GM12878 (cell line): ENCODE results near the gene IREB2. TPM values are rescaled to one million over a fixed set of nuclear protein-coding genes. Genes with fewer than 3 reads are reported as not detected.

Experiments
- ATAC-seq: fragments of 200-7000 bp; cut with Tn5 transposase; 3 replicates; pipeline ENCODE4 v1.9.1; 2020; ENCODE audit warnings: mild to moderate bottlenecking, moderate library complexity
- BruUV-seq: library from RNA; stranded (reverse); fragments of 400-500 nt; replicated peaks from 2 replicates; lab custom pipeline; 2021; lab: Mats Ljungman, UMichigan
- CTCF ChIA-PET: fragments of 300-600 bp; sonication (Branson Sonifier 250); formaldehyde crosslinking; extraction: SDS; loops from one replicate; lab custom pipeline; 2021; ENCODE audit warnings: inconsistent platforms; lab: Yijun Ruan, JAX
- POLR2A ChIA-PET: fragments of 350-600 bp; formaldehyde crosslinking; extraction: SDS; loops from one replicate; lab custom pipeline; 2021; ENCODE audit warnings: inconsistent platforms; lab: Charles Lee
- RAD21 ChIA-PET: fragments of 300-600 bp; sonication (Branson Sonifier 250); formaldehyde crosslinking; loops from one replicate; lab custom pipeline; 2023; ENCODE audit warnings: antibody characterized with exemption; ENCODE audit not compliant: unreplicated experiment; lab: Charles Lee
- SMC1A ChIA-PET: fragments of 300-600 bp; sonication (Branson Sonifier 250); formaldehyde crosslinking; loops from one replicate; lab custom pipeline; 2023; ENCODE audit not compliant: unreplicated experiment, uncharacterized antibody; lab: Charles Lee
- DNase-seq: peaks from one replicate; pipeline ENCODE4 v3.0.0-alpha.2; 2011; ENCODE audit warnings: low read depth, low spot score
- FAIRE-seq: peaks from 3 replicates; lab custom pipeline; 2011; peaks lifted over from hg19 to GRCh38; lab: Jason Lieb, UNC
- H2AFZ ChIP-seq: 2 replicates; pipeline ENCODE4 v1.6.0; 2011; ENCODE audit warnings: low read depth, low read length, control low read depth; ENCODE audit not compliant: control insufficient read depth
- H3K27ac ChIP-seq: 2 replicates; pipeline ENCODE4 v1.5.1; 2011; ENCODE audit warnings: control low read depth; ENCODE audit not compliant: control insufficient read depth, insufficient read depth
- H3K27me3 ChIP-seq, 2 experiments: replicated peaks in 1 of 2; 2 replicates each; pipeline versions ENCODE4 v1.6.0 to v1.6.1; 2011; ENCODE audit warnings: low read length in 1 of 2; ENCODE audit not compliant: control insufficient read depth in 2 of 2, insufficient read depth in 2 of 2
- H3K36me3 ChIP-seq, 2 experiments: 2 replicates each; pipeline ENCODE4 v1.5.1; 2011; ENCODE audit warnings: low read length in 1 of 2; ENCODE audit not compliant: control insufficient read depth in 2 of 2, insufficient read depth in 2 of 2
- H3K4me1 ChIP-seq: 2 replicates; pipeline ENCODE4 v1.6.1; 2011; ENCODE audit warnings: mild to moderate bottlenecking, low read length, moderate library complexity, mixed read lengths; ENCODE audit not compliant: control insufficient read depth, insufficient read depth
- H3K4me2 ChIP-seq: 2 replicates; pipeline ENCODE4 v1.6.0; 2011; ENCODE audit warnings: control low read depth; ENCODE audit not compliant: control insufficient read depth, insufficient read depth
- H3K4me3 ChIP-seq: fragments of 200-600 bp; sonication (generic); 2 replicates; pipeline ENCODE4 v1.5.1; 2016
- H3K79me2 ChIP-seq: 2 replicates; pipeline ENCODE4 v1.6.0; 2011; ENCODE audit warnings: low read length; ENCODE audit not compliant: control insufficient read depth, insufficient read depth
- H3K9ac ChIP-seq: 2 replicates; pipeline ENCODE4 v1.8.0; 2011; ENCODE audit warnings: low read length, control low read depth, mixed read lengths; ENCODE audit not compliant: control insufficient read depth, insufficient read depth
- H3K9me3 ChIP-seq: replicated peaks from 3 replicates; pipeline ENCODE4 v1.5.1; 2011; ENCODE audit warnings: mild to moderate bottlenecking, low read length; ENCODE audit not compliant: control insufficient read depth, insufficient read depth
- H4K20me1 ChIP-seq: 2 replicates; pipeline ENCODE4 v1.6.0; 2011; ENCODE audit not compliant: control insufficient read depth, insufficient read depth
- BCL11A ChIP-seq: IDR thresholded peaks from 2 replicates; pipeline ENCODE4 v1.6.1; 2011; ENCODE audit warnings: low read depth, low read length
- EP300 ChIP-seq, 2 experiments: fragments of 150-350 bp in 1 of 2; IDR thresholded peaks; 2 replicates each; pipeline ENCODE4 v1.6.1; 2011 to 2012; ENCODE audit warnings: low read depth in 2 of 2, low read length in 2 of 2, borderline replicate concordance in 1 of 2, improper control_type of control experiment in 1 of 2, inconsistent platforms in 1 of 2; ENCODE audit not compliant: control insufficient read depth in 1 of 2
- POLR2A ChIP-seq: IDR thresholded peaks from 2 replicates; pipeline ENCODE4 v1.6.1; 2011; ENCODE audit warnings: low read depth, mild to moderate bottlenecking, low read length
- RFX5 ChIP-seq: IDR thresholded peaks from 2 replicates; pipeline ENCODE4 v1.6.1; 2011; ENCODE audit warnings: low read depth, low read length, improper control_type of control experiment
- SREBF2 ChIP-seq: IDR thresholded peaks from 2 replicates; pipeline ENCODE4 v1.6.1; 2012; ENCODE audit warnings: mild to moderate bottlenecking, low read length
- WGBS: methylation state at CpG from one replicate; pipeline ENCODE4 v1.1.6; 2016; ENCODE audit warnings: low lambda C conversion rate; ENCODE audit not compliant: insufficient replicate concordance, insufficient coverage; ENCODE audit errors: missing lambda C conversion rate; 5-methylcytosine and 5-hydroxymethylcytosine counted together
- in situ Hi-C: fragments of 300-500 bp; cut with MboI; formaldehyde crosslinking; loops from 9 replicates; pipeline ENCODE4 v1.14.3; 2018; ENCODE audit warnings: mixed read lengths
- intact Hi-C: fragments of 100-400 bp; cut with micrococcal nuclease; formaldehyde crosslinking; loops from one replicate; pipeline ENCODE4 v1.14.2; 2022; ENCODE audit not compliant: unreplicated experiment
- polyA plus RNA-seq, 11 experiments: library from polyadenylated mRNA; depleted of rRNA in 4 of 11; unstranded in 6 of 11; stranded (reverse) in 5 of 11; fragments of >200 nt; fragmentation: Nextera tagmentation in 4 of 11; fragmentation: Illumina TruSeq in 1 of 11; extraction: Ambion mirVana in 4 of 11; extraction: Trizol in 1 of 11; gene quantifications; 1 replicate in 1 of 11; 2 replicates in 10 of 11; pipeline versions ENCODE4 v1.2.1 to v1.2.3, GENCODE V29; 2011 to 2016; ENCODE audit warnings: inconsistent platforms in 2 of 11, missing spikeins in 2 of 11, low read depth in 1 of 11
- total RNA-seq, 4 experiments: library from RNA; depleted of rRNA in 3 of 4; stranded (reverse); fragments of >200 nt in 3 of 4; fragmentation: Illumina TruSeq in 1 of 4; extraction: Trizol in 1 of 4; gene quantifications; 2 replicates each; pipeline versions ENCODE4 v1.2.1 to v1.2.3, GENCODE V29; 2013 to 2021
- TF ChIP-seq, protein P1 (sequence below): fragments of 450-650 bp; IDR thresholded peaks from 2 replicates; pipeline ENCODE4 v1.6.1; 2017; ENCODE audit warnings: antibody characterized with exemption, mild to moderate bottlenecking, moderate library complexity

The IREB2 gene
- total and polyA plus RNA-seq, 10 of the 15 experiments (the other 5 are each of a cell fraction or from before 2014, with no cell fraction given) = 13.0 to 52.4 (median 24.4) TPM

DNA sequence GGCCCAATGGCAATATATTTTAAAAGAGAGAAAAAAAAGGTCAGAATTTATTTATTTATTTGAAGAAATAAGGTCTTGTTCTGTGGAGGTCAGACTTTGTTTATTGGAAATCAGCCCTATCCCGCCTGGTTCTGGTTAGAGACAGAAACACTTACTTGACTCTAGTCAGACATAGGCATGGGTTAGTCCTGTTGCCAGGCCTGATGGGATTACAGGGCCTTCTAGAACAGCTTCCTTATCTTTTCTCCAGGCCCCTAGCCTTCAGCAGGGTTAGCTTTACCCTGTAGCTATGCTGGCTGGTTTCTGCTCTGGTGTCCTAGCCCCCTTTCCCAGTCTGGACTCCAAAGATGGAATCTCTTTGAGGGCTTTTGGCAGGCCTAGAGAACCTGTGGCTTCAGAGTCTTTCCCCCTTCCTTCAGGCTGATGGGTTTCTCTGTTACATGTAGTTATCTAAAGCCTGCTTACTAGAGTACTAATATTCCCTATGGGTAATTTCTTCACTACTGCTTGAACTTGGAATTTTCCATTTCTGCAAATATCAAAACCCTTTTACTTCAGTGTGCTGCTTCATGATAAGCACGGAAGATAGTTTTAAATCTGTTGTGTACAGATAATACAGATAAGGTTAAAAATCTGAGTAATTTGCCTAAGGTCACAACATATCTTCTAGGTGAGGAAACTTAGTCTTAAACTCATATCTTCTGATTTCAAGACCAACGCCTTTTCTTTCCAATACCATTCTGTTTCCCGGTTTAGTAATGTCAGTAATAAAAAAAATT is 10.6 kb downstream of the IREB2 start:
- in situ Hi-C loops = no loop called here
- H3K4me1 ChIP-seq = peaks cover 7% of the 10 kb centered on the region; the same call in 1 of the 2 replicates
- POLR2A ChIA-PET = no interaction called here

More for the DNA sequence above, 10.6 kb downstream of the IREB2 start:
- no peak for TF ChIP-seq POLR2A
- TF ChIP-seq, protein P1, sequence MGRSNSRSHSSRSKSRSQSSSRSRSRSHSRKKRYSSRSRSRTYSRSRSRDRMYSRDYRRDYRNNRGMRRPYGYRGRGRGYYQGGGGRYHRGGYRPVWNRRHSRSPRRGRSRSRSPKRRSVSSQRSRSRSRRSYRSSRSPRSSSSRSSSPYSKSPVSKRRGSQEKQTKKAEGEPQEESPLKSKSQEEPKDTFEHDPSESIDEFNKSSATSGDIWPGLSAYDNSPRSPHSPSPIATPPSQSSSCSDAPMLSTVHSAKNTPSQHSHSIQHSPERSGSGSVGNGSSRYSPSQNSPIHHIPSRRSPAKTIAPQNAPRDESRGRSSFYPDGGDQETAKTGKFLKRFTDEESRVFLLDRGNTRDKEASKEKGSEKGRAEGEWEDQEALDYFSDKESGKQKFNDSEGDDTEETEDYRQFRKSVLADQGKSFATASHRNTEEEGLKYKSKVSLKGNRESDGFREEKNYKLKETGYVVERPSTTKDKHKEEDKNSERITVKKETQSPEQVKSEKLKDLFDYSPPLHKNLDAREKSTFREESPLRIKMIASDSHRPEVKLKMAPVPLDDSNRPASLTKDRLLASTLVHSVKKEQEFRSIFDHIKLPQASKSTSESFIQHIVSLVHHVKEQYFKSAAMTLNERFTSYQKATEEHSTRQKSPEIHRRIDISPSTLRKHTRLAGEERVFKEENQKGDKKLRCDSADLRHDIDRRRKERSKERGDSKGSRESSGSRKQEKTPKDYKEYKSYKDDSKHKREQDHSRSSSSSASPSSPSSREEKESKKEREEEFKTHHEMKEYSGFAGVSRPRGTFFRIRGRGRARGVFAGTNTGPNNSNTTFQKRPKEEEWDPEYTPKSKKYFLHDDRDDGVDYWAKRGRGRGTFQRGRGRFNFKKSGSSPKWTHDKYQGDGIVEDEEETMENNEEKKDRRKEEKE = no peak
- TF ChIP-seq RFX5 = no peak
- no peak for TF ChIP-seq EP300 (IDR thresholded peaks at IDR 0.05; ENCODE audit: borderline replicate concordance in 1 of 2, control insufficient read depth in 1 of 2, low read depth in 2 of 2, low read length in 2 of 2)
- no peak for TF ChIP-seq SREBF2
- TF ChIP-seq BCL11A = no peak
- DNase-seq (no peak), FAIRE-seq (no peak), ATAC-seq (no peak)
- Histone ChIP-seq H3K27me3 (no peaks in the 10 kb centered on the region), H3K27ac (no peak overlapping the region), H3K4me3 (no peak overlapping the region), H2AFZ (no peak overlapping the region), H4K20me1 (peaks cover 5% of the 10 kb centered on the region; the same call in 1 of the 2 replicates), H3K4me2 (no peak overlapping the region), H3K79me2 (peaks cover 71% of the 10 kb centered on the region), H3K9ac (no peak overlapping the region), H3K9me3 (no peaks in the 10 kb centered on the region), H3K36me3 (peaks cover 8 to 13% of the 10 kb centered on the region in 2 experiments; a peak in 3 of 4 replicates)
- ChIA-PET RAD21 (interaction anchor here (2.3 kb wide), 1 partner anchor 11 kb away, joined by 7 read pairs; the partner anchor contains the start of gene IREB2), SMC1A (interaction anchor here (1.9 kb wide), 1 partner anchor 8 kb away, joined by 6 read pairs; no protein-coding TSS in a partner anchor), CTCF (interaction anchor here (3.1 kb wide), 1 partner anchor 10 kb away, joined by 19 read pairs; the partner anchor contains the start of gene IREB2)
- no TSS peak for BruUV-seq
- intact Hi-C loops = no loop called here
- 84% methylated on average over 4 of the region's 4 CpGs for WGBS
